NB4 (cell line): ENCODE measurements around the gene GGT6.
"Not testable (repeated sequence)": the region's sequence is repeated elsewhere in the genome, so short reads cannot be mapped to it uniquely, and the experiment has no call there.

ENCODE experiments used
- DNase-seq: peaks from one replicate; pipeline ENCODE4 v3.0.0; 2010; ENCODE audit warnings: low read depth
- H3K4me3 ChIP-seq: one replicate; pipeline ENCODE4 v1.5.1; 2011; ENCODE audit warnings: mild to moderate bottlenecking, low read depth, low read length, moderate library complexity
- CTCF ChIP-seq: IDR thresholded peaks from one replicate; pipeline ENCODE4 v1.5.1; 2012; ENCODE audit warnings: low read depth, low read length
- MAX ChIP-seq: IDR thresholded peaks from 2 replicates; pipeline ENCODE4 v1.6.1; 2011; ENCODE audit warnings: low read depth, low read length
- MYC ChIP-seq: IDR thresholded peaks from 2 replicates; pipeline ENCODE4 v1.6.1; 2011; ENCODE audit warnings: low read depth, low read length
- POLR2A ChIP-seq: IDR thresholded peaks from 2 replicates; pipeline ENCODE4 v1.6.1; 2011; ENCODE audit warnings: mild to moderate bottlenecking; ENCODE audit not compliant: insufficient read length; ENCODE audit errors: extremely low read depth

GGT6 gene

GRCh38 chr17:4580291-4580690, 19.9 kb upstream of the GGT6 start:
- no peak for TF ChIP-seq POLR2A
- no peak for TF ChIP-seq CTCF
- no peak for TF ChIP-seq MAX
- no peak for TF ChIP-seq MYC
- no peak overlapping the region for H3K4me3 ChIP-seq
- no peak for DNase-seq

GRCh38 chr17:4579678-4580077, 19.3 kb upstream of the GGT6 start:
- H3K4me3 ChIP-seq: no peak overlapping the region

GRCh38 chr17:4578349-4578748, 18.0 kb upstream of the GGT6 start:
- not testable (repeated sequence) for DNase-seq, H3K4me3 ChIP-seq

More at GRCh38 chr17:4579678-4580077, 19.3 kb upstream of the GGT6 start:
- TF ChIP-seq MYC (no peak), MAX (no peak), CTCF (no peak), POLR2A (no peak)
- no peak for DNase-seq

- DNase-seq: no peak
- no peak overlapping the region for H3K4me3 ChIP-seq
- no peak for TF ChIP-seq CTCF
- no peak for TF ChIP-seq POLR2A
- no peak for TF ChIP-seq MYC
- TF ChIP-seq MAX: no peak
Measured at GRCh38 chr17:4577386-4577993, 17.1 kb upstream of the GGT6 start.

GRCh38 chr17:4576729-4577322, 16.4 kb upstream of the GGT6 start:
- peak; percentile 42 for DNase-seq
- TF ChIP-seq MYC: no peak
- no peak for TF ChIP-seq POLR2A
- no peak overlapping the region for H3K4me3 ChIP-seq

- no peak overlapping the region for H3K4me3 ChIP-seq
- no peak for TF ChIP-seq MYC
- TF ChIP-seq MAX: no peak
- TF ChIP-seq CTCF: no peak
- no peak for TF ChIP-seq POLR2A
- no peak for DNase-seq
Measured at GRCh38 chr17:4576161-4576558, 15.8 kb upstream of the GGT6 start.
